Measurements from ENCODE around the gene MAN1A2.
"Not testable (repeated sequence)": the region's sequence is repeated elsewhere in the genome, so short reads cannot be mapped to it uniquely, and the experiment has no call there.

The MAN1A2 gene

GRCh38 chr1:117367046-117368025 lies at the start of gene MAN1A2:
MAN1A2 (plus strand) TSS chr1:117367449; CDS start chr1:117368184, 735 bp downstream.
- DNase-seq, result peak; percentile 32

GRCh38 chr1:117318011-117318410 lies 49.2 kb upstream of the MAN1A2 start:
- DNase-seq, result no peak

GRCh38 chr1:117318426-117318825 lies 48.8 kb upstream of the MAN1A2 start:
- no peak for DNase-seq

GRCh38 chr1:117320515-117320914 lies 46.7 kb upstream of the MAN1A2 start:
- no peak for DNase-seq

- DNase-seq, result no peak
These were observed 45.3 kb upstream of the MAN1A2 start for GRCh38 chr1:117321680-117322609.

GRCh38 chr1:117324357-117324756 lies 42.9 kb upstream of the MAN1A2 start:
- DNase-seq, result no peak

- not testable (repeated sequence) for DNase-seq
These were observed 41.2 kb upstream of the MAN1A2 start for GRCh38 chr1:117326035-117326434.

GRCh38 chr1:117327011-117327410 lies 40.2 kb upstream of the MAN1A2 start:
- DNase-seq, result no peak

- DNase-seq, result no peak
These were observed 31.7 kb upstream of the MAN1A2 start for GRCh38 chr1:117335376-117336086.

GRCh38 chr1:117336088-117336817 lies 31.0 kb upstream of the MAN1A2 start:
- no peak for DNase-seq

- no peak for DNase-seq
These were observed 27.2 kb upstream of the MAN1A2 start for GRCh38 chr1:117339866-117340700.

- no peak for DNase-seq
These were observed 26.1 kb upstream of the MAN1A2 start for GRCh38 chr1:117341123-117341522.

- no peak for DNase-seq
These were observed 24.9 kb upstream of the MAN1A2 start for GRCh38 chr1:117342397-117342796.

- no peak for DNase-seq
These were observed 20.9 kb upstream of the MAN1A2 start for GRCh38 chr1:117346206-117346928.

GRCh38 chr1:117347907-117348306 lies 19.3 kb upstream of the MAN1A2 start:
- DNase-seq, result no peak

GRCh38 chr1:117352695-117353094 lies 14.6 kb upstream of the MAN1A2 start:
- not testable (repeated sequence) for DNase-seq

- not testable (repeated sequence) for DNase-seq
These were observed 9.2 kb upstream of the MAN1A2 start for GRCh38 chr1:117357833-117358603.

GRCh38 chr1:117358604-117358887 lies 8.7 kb upstream of the MAN1A2 start:
- not testable (repeated sequence) for DNase-seq

- DNase-seq, result no peak
These were observed 7.5 kb upstream of the MAN1A2 start for GRCh38 chr1:117359561-117360289.
